Common myeloid progenitor, CD34-positive (primary cell): ENCODE data around the gene THRB.

ENCODE experiments used
- CTCF ChIA-PET: fragments of 350-600 bp; sonication (Branson Sonifier 250); formaldehyde crosslinking; loops from one replicate; lab custom pipeline; 2021; ENCODE audit warnings: antibody characterized with exemption; lab: Charles Lee
- POLR2A ChIA-PET: fragments of 350-600 bp; sonication (Branson Sonifier 250); formaldehyde crosslinking; loops from one replicate; lab custom pipeline; 2021; ENCODE audit warnings: antibody characterized with exemption; lab: Charles Lee
- DNase-seq, 3 donors: peaks; one replicate each; pipeline versions ENCODE4 v3.0.0 to v3.0.0-alpha.2; 2013
- H3K27ac ChIP-seq, 2 experiments: 1 replicate in 1 of 2; 2 replicates in 1 of 2; pipeline ENCODE4 v1.7.0; 2013; ENCODE audit warnings: inconsistent platforms in 2 of 2, low read length in 2 of 2, mild to moderate bottlenecking in 2 of 2, low read depth in 1 of 2, moderate library complexity in 1 of 2; ENCODE audit not compliant: severe bottlenecking in 2 of 2, insufficient read depth in 1 of 2, poor library complexity in 1 of 2
- H3K27me3 ChIP-seq, 5 experiments: replicated peaks in 2 of 5; 1 replicate in 3 of 5; 2 replicates in 2 of 5; pipeline versions ENCODE4 v1.6.1 to v1.7.0; 2013; ENCODE audit warnings: low read length in 4 of 5, mild to moderate bottlenecking in 2 of 5, moderate library complexity in 2 of 5, inconsistent platforms in 1 of 5; ENCODE audit not compliant: insufficient read depth in 5 of 5, control insufficient read depth in 4 of 5
- H3K36me3 ChIP-seq, 4 experiments: 1 replicate in 2 of 4; 2 replicates in 2 of 4; pipeline versions ENCODE4 v1.6.1 to v1.7.0; 2013; ENCODE audit warnings: low read length in 3 of 4, control low read depth in 1 of 4, mild to moderate bottlenecking in 1 of 4; ENCODE audit not compliant: control insufficient read depth in 4 of 4, insufficient read depth in 4 of 4
- H3K4me1 ChIP-seq, 4 experiments: 1 replicate in 3 of 4; 2 replicates in 1 of 4; pipeline versions ENCODE4 v1.6.1 to v1.7.1; 2013; ENCODE audit warnings: low read length in 3 of 4, mild to moderate bottlenecking in 3 of 4, control low read depth in 1 of 4, inconsistent platforms in 1 of 4, moderate library complexity in 1 of 4; ENCODE audit not compliant: control insufficient read depth in 4 of 4, insufficient read depth in 4 of 4; ENCODE audit errors: control extremely low read depth in 1 of 4
- H3K4me3 ChIP-seq, 7 experiments: 1 replicate in 4 of 7; 2 replicates in 3 of 7; pipeline versions ENCODE4 v1.5.1 to v1.7.0; 2013; ENCODE audit warnings: mild to moderate bottlenecking in 7 of 7, low read length in 6 of 7, moderate library complexity in 6 of 7, inconsistent platforms in 2 of 7, low read depth in 2 of 7, control low read depth in 1 of 7; ENCODE audit not compliant: insufficient read depth in 4 of 7, control insufficient read depth in 1 of 7; ENCODE audit errors: extremely low read depth in 1 of 7
- H3K9me3 ChIP-seq, 5 experiments: 1 replicate in 4 of 5; 2 replicates in 1 of 5; pipeline versions ENCODE4 v1.6.1 to v1.7.1; 2013; ENCODE audit warnings: low read length in 4 of 5, mild to moderate bottlenecking in 2 of 5, inconsistent platforms in 1 of 5, low read depth in 1 of 5, moderate library complexity in 1 of 5; ENCODE audit not compliant: control insufficient read depth in 4 of 5, insufficient read depth in 2 of 5; ENCODE audit errors: control extremely low read depth in 1 of 5
- WGBS: methylation state at CpG from one replicate; pipeline ENCODE4 v1.1.5; 2013; ENCODE audit not compliant: insufficient coverage; 5-methylcytosine and 5-hydroxymethylcytosine counted together

Gene THRB

DNA sequence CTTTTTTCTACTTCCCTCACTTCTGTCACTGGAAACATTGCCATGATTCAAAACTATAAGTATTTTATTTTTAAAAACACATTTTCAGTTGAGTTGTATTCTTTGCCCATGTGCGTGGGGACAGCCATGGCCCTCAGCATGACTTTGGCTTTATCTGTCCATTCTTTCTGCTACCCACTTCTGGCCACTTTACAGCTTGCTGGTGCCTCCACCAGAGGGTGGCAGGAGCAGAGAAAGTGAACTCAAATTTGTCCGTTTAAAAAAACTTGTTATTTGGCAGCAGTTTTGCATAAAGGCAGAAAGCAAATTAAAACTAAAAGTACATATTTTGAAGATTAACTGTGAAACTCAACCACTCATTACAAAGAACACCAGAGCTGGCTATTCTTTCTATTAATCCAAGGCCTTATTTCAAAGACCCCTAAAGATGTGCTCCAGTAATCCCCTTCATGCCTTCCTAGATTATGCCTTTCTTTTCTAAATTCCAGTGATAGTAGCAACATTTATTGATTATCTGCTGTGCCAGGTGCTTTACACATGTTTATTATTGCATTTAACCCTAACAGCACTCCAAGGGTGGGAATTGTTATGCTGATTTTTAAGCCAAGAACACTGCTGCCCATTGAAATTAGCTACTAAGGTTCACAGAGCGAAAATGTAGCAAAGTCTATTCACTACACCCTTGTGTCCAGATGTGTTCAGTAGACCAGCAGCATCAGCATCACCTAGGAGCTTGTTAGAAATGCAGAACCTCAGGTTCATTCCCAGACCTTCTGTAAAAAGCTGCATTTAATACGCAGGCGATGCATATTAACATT is 134.8 kb downstream of the THRB start:
- Histone ChIP-seq H3K4me3 (no peak overlapping the region), H3K27me3 (no peaks in the 10 kb centered on the region), H3K36me3 (no peaks in the 10 kb centered on the region), H3K27ac (no peak overlapping the region), H3K9me3 (no peaks in the 10 kb centered on the region), H3K4me1 (peaks cover 0 to 9% (median under 1%) of the 10 kb centered on the region in 4 experiments)
- ChIA-PET CTCF (interaction anchor here (1.0 to 2.0 kb wide), 8 partner anchors 14 to 324 kb away, joined by 3 to 9 read pairs (median 6); no protein-coding TSS in a partner anchor), POLR2A (interaction anchor here (0.7 kb wide), 1 partner anchor 1884 kb away, joined by 3 read pairs; no protein-coding TSS in a partner anchor)
- WGBS = 89% methylated on average over 4 of the region's 5 CpGs
- peak; percentile 25 to 57 (median 47) for DNase-seq

DNA sequence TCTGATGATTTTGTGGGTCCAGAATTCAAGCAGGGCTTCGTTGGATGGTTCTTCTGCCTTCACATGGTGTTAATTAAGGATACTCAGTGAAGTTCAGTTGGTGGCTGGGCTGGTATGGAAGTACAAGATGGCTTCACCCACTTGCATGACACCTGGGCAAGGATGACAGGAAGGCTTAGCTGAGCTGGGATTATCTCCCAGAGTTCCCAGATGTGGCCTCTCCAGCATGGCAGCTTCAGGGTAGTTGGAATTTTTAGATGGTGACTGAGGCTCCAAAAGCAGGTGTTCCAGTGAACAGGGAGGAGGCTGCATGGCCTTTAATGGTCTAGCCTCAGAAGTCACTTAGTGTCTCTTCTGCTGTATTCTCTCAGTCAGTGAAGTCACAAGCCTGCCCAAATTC is 135.5 kb downstream of the THRB start:
- no peaks in the 10 kb centered on the region for H3K36me3 ChIP-seq
- 90% methylated on average over 1 of the region's 1 CpG for WGBS
- H3K27ac ChIP-seq = no peak overlapping the region
- H3K27me3 ChIP-seq = no peaks in the 10 kb centered on the region
- DNase-seq = no peak
- CTCF ChIA-PET = interaction anchor here (1.0 to 1.9 kb wide), 3 partner anchors 14 to 280 kb away, joined by 3 to 7 read pairs (median 4); no protein-coding TSS in a partner anchor
- H3K4me1 ChIP-seq = peaks cover 0 to 8% (median 0%) of the 10 kb centered on the region in 4 experiments
- no peak overlapping the region for H3K4me3 ChIP-seq
- H3K9me3 ChIP-seq = no peaks in the 10 kb centered on the region
- POLR2A ChIA-PET = no interaction called here

DNA sequence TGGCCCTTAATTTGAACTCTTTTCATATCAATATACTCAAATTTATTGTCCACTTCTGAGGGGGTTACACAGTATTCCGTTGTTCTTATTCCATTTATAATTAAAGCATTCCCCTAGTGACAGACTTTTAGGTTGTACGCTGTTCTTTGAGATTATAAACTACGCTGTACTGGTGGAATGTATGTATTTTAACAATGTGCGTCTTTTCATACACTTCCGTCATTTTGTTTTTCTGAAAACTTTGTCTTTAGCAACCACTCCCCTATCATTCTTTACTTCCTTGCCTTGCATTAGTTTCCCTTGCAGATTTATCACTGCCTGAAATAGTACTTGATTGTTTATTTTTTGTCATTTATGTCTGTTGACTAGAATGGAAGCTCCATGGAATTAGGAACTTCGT is 137.0 kb downstream of the THRB start:
- ChIA-PET CTCF (interaction anchor here (1.1 to 1.9 kb wide), 3 partner anchors 16 to 140 kb away, joined by 3 to 7 read pairs (median 3); no protein-coding TSS in a partner anchor), POLR2A (no interaction called here)
- no peak for DNase-seq
- Histone ChIP-seq H3K4me1 (peaks cover 0 to 4% (median 0%) of the 10 kb centered on the region in 4 experiments), H3K36me3 (no peaks in the 10 kb centered on the region), H3K27me3 (no peaks in the 10 kb centered on the region), H3K4me3 (no peak overlapping the region), H3K27ac (no peak overlapping the region), H3K9me3 (no peaks in the 10 kb centered on the region)
- WGBS = no CpG with 5 or more reads among the region's 6 CpGs

- POLR2A ChIA-PET = no interaction called here
- peaks cover 0 to 4% (median 0%) of the 10 kb centered on the region in 4 experiments for H3K4me1 ChIP-seq
- CTCF ChIA-PET = no interaction called here
Measured at GRCh38 chr3:24355806-24356205, 138.8 kb downstream of the THRB start.

DNA sequence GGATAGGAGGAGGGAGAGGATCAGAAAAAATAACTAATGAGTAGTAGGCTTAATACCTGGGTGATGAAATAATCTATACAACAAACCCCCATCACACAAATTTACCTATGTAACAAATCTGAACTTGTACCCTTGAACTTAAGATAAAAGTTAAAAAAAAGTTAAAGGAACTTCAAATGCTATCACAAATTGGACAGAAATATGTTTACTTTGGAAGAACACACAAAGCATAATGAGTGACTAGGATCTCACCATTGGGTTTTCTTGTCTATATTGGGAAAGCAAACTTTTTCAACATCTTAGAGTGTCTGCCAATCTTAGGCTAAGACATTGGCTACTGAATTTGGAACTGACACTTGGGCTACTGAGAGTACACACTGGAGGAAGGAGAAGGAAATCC is 140.4 kb downstream of the THRB start:
- no peaks in the 10 kb centered on the region for H3K9me3 ChIP-seq
- no peak overlapping the region for H3K4me3 ChIP-seq
- H3K27me3 ChIP-seq = no peaks in the 10 kb centered on the region
- no peak overlapping the region for H3K27ac ChIP-seq
- POLR2A ChIA-PET = no interaction called here
- H3K36me3 ChIP-seq = no peaks in the 10 kb centered on the region
- CTCF ChIA-PET = no interaction called here
- no peaks in the 10 kb centered on the region for H3K4me1 ChIP-seq
- no peak for DNase-seq

More at GRCh38 chr3:24355806-24356205, 138.8 kb downstream of the THRB start:
- H3K27me3 ChIP-seq = no peaks in the 10 kb centered on the region
- no peaks in the 10 kb centered on the region for H3K36me3 ChIP-seq
- H3K27ac ChIP-seq = no peak overlapping the region
- no peak for DNase-seq
- no peak overlapping the region for H3K4me3 ChIP-seq
- H3K9me3 ChIP-seq = no peaks in the 10 kb centered on the region

DNA sequence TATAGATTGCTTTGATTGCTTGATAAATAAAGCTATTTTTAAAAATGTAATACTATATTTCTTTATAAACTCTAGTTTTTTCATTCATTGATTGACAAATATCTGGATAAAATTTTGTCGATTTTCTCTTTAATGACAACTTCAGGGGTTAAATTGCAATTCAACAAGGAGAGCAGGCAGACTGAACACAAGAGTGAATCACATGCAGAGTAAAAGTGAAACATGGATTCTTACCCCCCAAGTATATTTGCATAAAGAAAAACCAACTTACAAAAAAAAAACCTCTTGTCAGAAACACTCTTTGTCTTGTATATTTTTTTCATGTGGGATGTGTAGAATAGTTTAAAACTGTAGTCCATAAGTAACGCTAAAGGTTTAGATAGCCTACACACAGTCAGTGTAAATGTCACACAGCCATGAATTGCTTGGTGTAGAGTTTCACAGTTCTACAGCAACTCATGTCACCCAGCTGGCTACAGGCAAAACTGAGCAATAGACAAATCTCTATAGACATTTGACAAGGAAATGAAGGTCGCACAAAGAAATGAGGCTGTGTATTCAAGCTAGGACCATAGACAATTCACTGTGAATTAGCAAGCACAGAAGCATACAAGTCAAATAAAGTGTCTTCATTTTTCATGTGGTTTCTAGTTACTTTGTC is 141.6 kb downstream of the THRB start:
- ChIA-PET CTCF (interaction anchor here (0.7 to 1.6 kb wide), 4 partner anchors 54 to 264 kb away, joined by 3 to 4 read pairs (median 3); no protein-coding TSS in a partner anchor), POLR2A (no interaction called here)
- Histone ChIP-seq H3K27ac (peak overlapping the region in 1 of 2 experiments; percentile 55), H3K9me3 (no peaks in the 10 kb centered on the region), H3K36me3 (no peaks in the 10 kb centered on the region), H3K4me1 (no peaks in the 10 kb centered on the region), H3K27me3 (no peaks in the 10 kb centered on the region), H3K4me3 (no peak overlapping the region)
- DNase-seq = no peak
- WGBS = 100% methylated on average over 1 of the region's 3 CpGs
